ENCODE measurements around the gene ARID1A. TPM values are rescaled to one million over a fixed set of nuclear protein-coding genes. Genes with fewer than 3 reads are reported as not detected.

Gene ARID1A
- total RNA-seq, 1 donor from 2014 or later: 18.8 TPM

- no peaks in the 10 kb centered on the region for H3K9me3 ChIP-seq (ENCODE audit: control insufficient read depth in 3 of 3, low read length in 3 of 3)
- H3K4me1 ChIP-seq (ENCODE audit: control insufficient read depth in 3 of 3, insufficient read depth in 3 of 3, low read length in 3 of 3): peaks cover 25 to 32% (median 27%) of the 10 kb centered on the region in 3 donors
- H3K9ac ChIP-seq (ENCODE audit: low read depth in 1 of 3, low read length in 3 of 3): peak overlapping the region in 2 of 3 donors; percentile 32 to 57
- H3K27ac ChIP-seq (ENCODE audit: low read depth, low read length): no peak overlapping the region
- H3K4me3 ChIP-seq (ENCODE audit: low read length in 3 of 3): no peak overlapping the region
- H3K36me3 ChIP-seq (ENCODE audit: control insufficient read depth in 3 of 3, insufficient read depth in 3 of 3, low read length in 3 of 3): peaks cover 17 to 23% (median 18%) of the 10 kb centered on the region in 3 donors
- H3K27me3 ChIP-seq (ENCODE audit: control insufficient read depth in 3 of 3, insufficient read depth in 3 of 3, low read length in 3 of 3): no peaks in the 10 kb centered on the region
These were observed 132.7 kb downstream of the ARID1A start for GRCh38 chr1:26828411-26828991.

- H3K9me3 ChIP-seq (ENCODE audit: control insufficient read depth in 3 of 3, low read length in 3 of 3): no peaks in the 10 kb centered on the region
- H3K36me3 ChIP-seq (ENCODE audit: control insufficient read depth in 3 of 3, insufficient read depth in 3 of 3, low read length in 3 of 3): peaks cover 23 to 31% (median 26%) of the 10 kb centered on the region in 3 donors
- H3K4me3 ChIP-seq (ENCODE audit: low read length in 3 of 3): no peak overlapping the region
- H3K27me3 ChIP-seq (ENCODE audit: control insufficient read depth in 3 of 3, insufficient read depth in 3 of 3, low read length in 3 of 3): no peaks in the 10 kb centered on the region
- peak overlapping the region in 2 of 3 donors; percentile 1 to 32 for H3K9ac ChIP-seq (ENCODE audit: low read depth in 1 of 3, low read length in 3 of 3)
- H3K27ac ChIP-seq (ENCODE audit: low read depth, low read length): no peak overlapping the region
- H3K4me1 ChIP-seq (ENCODE audit: control insufficient read depth in 3 of 3, insufficient read depth in 3 of 3, low read length in 3 of 3): peaks cover 25 to 32% (median 27%) of the 10 kb centered on the region in 3 donors
These were observed 133.5 kb downstream of the ARID1A start for GRCh38 chr1:26829184-26829911.

DNA sequence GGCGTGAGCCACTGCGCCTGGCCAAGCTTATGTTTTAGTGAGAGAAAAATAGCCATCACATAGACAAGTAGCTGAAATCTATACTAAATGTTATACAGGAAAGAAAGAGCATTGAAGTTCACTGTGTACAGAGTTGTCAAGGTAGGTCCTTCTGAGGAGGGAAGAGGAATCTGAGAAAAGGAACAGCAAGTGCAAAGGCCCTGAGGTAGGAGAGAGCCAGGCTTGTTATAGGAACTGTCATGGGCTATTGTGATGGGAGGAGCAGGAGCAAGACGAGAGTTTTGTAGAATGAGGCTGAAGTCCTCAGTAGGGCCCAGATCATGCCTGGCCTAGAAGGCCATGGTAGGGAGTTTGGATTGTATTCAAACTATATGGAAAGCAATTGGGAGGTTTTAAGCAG lies 135.2 kb downstream of the ARID1A start:
- peaks cover 31 to 43% (median 41%) of the 10 kb centered on the region in 3 donors for H3K36me3 ChIP-seq (ENCODE audit: control insufficient read depth in 3 of 3, insufficient read depth in 3 of 3, low read length in 3 of 3)
- H3K4me3 ChIP-seq (ENCODE audit: low read length in 3 of 3): no peak overlapping the region
- H3K9ac ChIP-seq (ENCODE audit: low read depth in 1 of 3, low read length in 3 of 3): no peak overlapping the region
- H3K9me3 ChIP-seq (ENCODE audit: control insufficient read depth in 3 of 3, low read length in 3 of 3): no peaks in the 10 kb centered on the region
- H3K27me3 ChIP-seq (ENCODE audit: control insufficient read depth in 3 of 3, insufficient read depth in 3 of 3, low read length in 3 of 3): no peaks in the 10 kb centered on the region
- H3K4me1 ChIP-seq (ENCODE audit: control insufficient read depth in 3 of 3, insufficient read depth in 3 of 3, low read length in 3 of 3): peaks cover 24 to 29% (median 25%) of the 10 kb centered on the region in 3 donors
- no peak overlapping the region for H3K27ac ChIP-seq (ENCODE audit: low read depth, low read length)

Small RNA genes lying within 50 kb of the gene (small RNA-seq; reads per million reads assigned to genes)
- gene AL627082.1 (not detected), gene RN7SL165P (not detected)

Other genes with a start within 250 kb of the ARID1A start
- gene HMGN2, start 223.6 kb upstream of the ARID1A start, total RNA-seq: 362 TPM
- 8.9 TPM for gene RPS6KA1, start 166.3 kb upstream of the ARID1A start, total RNA-seq
- 5.2 TPM for gene PIGV, start 91.9 kb downstream of the ARID1A start, total RNA-seq
- gene ZDHHC18, start 130.7 kb downstream of the ARID1A start, total RNA-seq: 3.7 TPM
- not detected for gene SFN, start 167.1 kb downstream of the ARID1A start, total RNA-seq
- gene GPN2, start 194.3 kb downstream of the ARID1A start, total RNA-seq: 6.3 TPM
- gene GPATCH3, start 204.5 kb downstream of the ARID1A start, total RNA-seq: 15.7 TPM
- gene NR0B2, start 218.0 kb downstream of the ARID1A start, total RNA-seq: not detected
- gene NUDC, start 225.7 kb downstream of the ARID1A start, total RNA-seq: 17.7 TPM

All from skeletal muscle tissue (tissue), 5 donors.